ENCODE measurements around the gene KIAA1671. TPM values are rescaled to one million over a fixed set of nuclear protein-coding genes. Genes with fewer than 3 reads are reported as not detected.

KIAA1671 gene
- total RNA-seq, 1 donor from 2014 or later: 46.7 TPM

DNA sequence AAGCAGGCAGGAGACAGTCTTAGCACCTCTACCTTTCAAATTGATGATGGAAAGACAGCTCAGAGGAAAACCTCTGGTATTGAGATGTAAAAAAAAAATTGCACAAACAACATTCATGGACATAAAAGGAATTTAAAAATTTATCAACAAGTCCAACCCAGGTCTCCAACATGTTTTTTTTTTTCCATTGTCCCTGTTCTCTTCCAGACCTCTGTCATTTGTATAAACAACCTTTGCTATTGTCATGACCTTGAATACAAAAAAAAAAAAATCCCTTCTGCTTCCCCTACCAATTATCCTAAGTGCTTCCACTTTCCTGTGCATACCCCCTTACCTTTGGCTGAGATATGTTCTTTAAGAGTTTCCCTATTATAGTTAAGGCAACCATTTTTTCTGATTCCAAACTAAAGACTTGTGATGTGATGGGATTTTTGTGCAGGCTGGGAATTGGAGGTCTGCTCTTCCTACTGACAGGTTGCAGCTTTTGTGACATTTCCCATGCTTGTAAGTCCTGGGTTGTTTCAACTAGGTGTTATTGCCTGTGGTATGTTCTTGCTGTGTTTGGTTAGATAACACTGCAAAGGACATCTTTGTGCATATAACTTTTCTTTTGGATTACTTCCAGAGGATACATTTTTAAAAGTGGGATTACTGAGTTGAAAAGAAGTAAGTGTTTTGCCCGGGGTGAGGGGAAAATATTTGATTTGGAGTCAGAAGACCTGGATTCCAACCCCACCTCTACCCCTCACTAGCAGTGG is 67.1 kb downstream of the KIAA1671 start:
- no peaks in the 10 kb centered on the region for H3K27me3 ChIP-seq
- ATAC-seq (no peak), DNase-seq (no peak)
- no peaks in the 10 kb centered on the region for H3K4me1 ChIP-seq
- TF ChIP-seq, protein P1, sequence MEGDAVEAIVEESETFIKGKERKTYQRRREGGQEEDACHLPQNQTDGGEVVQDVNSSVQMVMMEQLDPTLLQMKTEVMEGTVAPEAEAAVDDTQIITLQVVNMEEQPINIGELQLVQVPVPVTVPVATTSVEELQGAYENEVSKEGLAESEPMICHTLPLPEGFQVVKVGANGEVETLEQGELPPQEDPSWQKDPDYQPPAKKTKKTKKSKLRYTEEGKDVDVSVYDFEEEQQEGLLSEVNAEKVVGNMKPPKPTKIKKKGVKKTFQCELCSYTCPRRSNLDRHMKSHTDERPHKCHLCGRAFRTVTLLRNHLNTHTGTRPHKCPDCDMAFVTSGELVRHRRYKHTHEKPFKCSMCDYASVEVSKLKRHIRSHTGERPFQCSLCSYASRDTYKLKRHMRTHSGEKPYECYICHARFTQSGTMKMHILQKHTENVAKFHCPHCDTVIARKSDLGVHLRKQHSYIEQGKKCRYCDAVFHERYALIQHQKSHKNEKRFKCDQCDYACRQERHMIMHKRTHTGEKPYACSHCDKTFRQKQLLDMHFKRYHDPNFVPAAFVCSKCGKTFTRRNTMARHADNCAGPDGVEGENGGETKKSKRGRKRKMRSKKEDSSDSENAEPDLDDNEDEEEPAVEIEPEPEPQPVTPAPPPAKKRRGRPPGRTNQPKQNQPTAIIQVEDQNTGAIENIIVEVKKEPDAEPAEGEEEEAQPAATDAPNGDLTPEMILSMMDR (IDR thresholded peaks at IDR 0.05): no peak
- no peak overlapping the region for H3K4me3 ChIP-seq
- H3K27ac ChIP-seq: no peak overlapping the region
- no peaks in the 10 kb centered on the region for H3K9me3 ChIP-seq
- intact Hi-C loops (cut with DNase I): no loop called here
- no peaks in the 10 kb centered on the region for H3K36me3 ChIP-seq

DNA sequence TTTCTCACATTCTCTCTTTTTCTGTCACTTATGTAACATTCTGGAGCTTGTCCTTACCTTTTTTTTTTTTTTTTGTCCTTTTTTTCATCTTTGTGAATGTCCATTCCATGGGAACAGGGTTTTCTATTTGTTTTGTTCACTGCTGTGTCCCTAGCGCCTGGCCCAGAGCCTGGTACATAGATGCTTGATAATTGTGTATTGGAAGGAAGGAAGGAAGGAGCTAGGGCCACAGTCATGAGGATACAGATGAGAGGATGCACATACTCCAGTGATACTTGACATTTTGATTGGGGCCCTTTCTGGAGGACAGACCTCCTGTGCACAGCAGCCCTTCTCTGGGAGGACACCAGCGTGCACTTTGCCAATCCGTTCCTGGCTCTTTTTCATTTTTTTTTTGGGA is 68.9 kb downstream of the KIAA1671 start:
- peak; percentile 19 for DNase-seq
- H3K27ac ChIP-seq: no peak overlapping the region
- H3K36me3 ChIP-seq: no peaks in the 10 kb centered on the region
- ATAC-seq: no peak
- TF ChIP-seq, protein P1 (IDR thresholded peaks at IDR 0.05): no peak
- H3K9me3 ChIP-seq: no peaks in the 10 kb centered on the region
- intact Hi-C loops (cut with DNase I): no loop called here
- no peak overlapping the region for H3K4me3 ChIP-seq
- no peaks in the 10 kb centered on the region for H3K4me1 ChIP-seq
- H3K27me3 ChIP-seq: no peaks in the 10 kb centered on the region

DNA sequence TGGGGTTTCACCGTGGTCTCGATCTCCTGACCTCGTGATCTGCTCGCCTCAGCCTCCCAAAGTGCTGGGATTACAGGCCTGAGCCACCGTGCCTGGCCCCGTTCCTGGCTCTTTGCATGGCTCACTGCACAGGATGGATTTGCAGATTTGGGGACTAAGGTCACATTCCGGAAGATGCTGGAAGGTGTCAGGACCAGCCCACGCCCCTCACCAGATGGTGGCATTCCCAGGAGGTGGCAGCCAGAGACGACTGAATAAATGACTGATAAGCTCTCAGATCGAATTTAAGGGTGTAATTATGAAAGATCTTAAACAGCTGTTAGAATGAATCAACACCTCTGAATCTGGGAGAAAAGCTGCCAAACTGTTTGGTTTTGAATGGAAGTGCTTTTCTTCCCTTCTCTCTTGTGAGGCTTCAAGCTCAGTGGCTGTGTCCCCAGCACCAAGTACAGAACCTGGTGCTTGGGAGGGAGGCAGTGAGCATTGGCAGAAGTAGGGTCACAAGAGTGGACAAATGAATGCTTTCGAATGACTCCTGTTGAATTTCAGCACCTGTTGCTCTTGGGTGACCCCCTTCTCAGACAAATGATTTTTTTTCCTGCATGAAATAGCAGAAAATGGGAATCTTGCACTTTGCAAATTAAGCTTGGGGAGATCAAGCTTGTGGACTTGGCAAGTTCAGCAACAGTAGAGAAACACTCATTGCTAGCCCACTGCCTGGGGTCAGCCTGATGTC is 69.6 kb downstream of the KIAA1671 start:
- Histone ChIP-seq H3K36me3 (no peaks in the 10 kb centered on the region), H3K4me3 (no peak overlapping the region), H3K9me3 (no peaks in the 10 kb centered on the region), H3K27me3 (no peaks in the 10 kb centered on the region), H3K4me1 (no peaks in the 10 kb centered on the region), H3K27ac (no peak overlapping the region)
- ATAC-seq: no peak
- peak; percentile 52 for DNase-seq
- intact Hi-C loops (cut with DNase I): no loop called here
- TF ChIP-seq, protein P1 (IDR thresholded peaks at IDR 0.05): no peak

DNA sequence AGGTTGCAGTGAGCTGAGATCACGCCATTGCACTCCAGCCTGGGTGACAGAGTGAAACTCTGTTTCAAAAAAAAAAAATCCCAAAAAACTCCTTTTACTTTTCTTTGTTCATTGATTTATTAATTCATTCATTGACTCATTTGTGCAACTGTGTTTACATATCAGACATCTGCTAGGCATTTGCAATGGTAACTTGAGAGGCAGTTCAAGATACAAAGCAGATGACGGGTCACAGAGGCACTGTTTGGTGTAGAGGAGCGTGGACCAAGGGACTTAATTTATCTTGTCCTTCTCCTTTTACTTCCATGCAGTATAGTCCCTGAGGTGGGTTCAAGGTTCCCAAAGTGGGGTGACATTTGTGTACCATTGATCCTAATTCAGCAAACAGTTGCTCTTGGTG is 71.4 kb downstream of the KIAA1671 start:
- intact Hi-C loops (cut with DNase I): no loop called here

DNA sequence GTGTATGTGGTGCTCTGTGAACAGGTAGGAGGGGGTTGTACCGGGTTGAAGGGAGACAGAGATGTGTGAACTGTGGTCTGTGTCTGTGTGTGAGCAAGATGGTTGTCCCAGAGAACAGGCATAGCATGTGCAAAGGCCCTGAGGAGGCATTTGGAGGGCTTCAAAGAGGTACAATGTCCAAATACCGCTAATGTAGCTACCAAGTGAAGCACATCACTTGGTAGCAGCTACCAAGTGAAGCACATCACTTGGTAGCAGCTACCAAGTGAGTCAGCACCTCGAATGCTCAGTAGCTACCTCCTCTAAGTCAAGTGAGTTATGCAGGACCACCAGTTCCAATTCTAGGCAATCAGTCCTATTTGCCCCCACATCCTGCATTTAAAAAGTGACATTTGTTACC is 72.4 kb downstream of the KIAA1671 start:
- no peaks in the 10 kb centered on the region for H3K9me3 ChIP-seq
- H3K27me3 ChIP-seq: no peaks in the 10 kb centered on the region
- peak overlapping the region; percentile 36 for H3K27ac ChIP-seq
- no peak for ATAC-seq
- no peak overlapping the region for H3K4me3 ChIP-seq
- H3K36me3 ChIP-seq: no peaks in the 10 kb centered on the region
- no peak for DNase-seq
- no peaks in the 10 kb centered on the region for H3K4me1 ChIP-seq
- TF ChIP-seq, protein P1 (IDR thresholded peaks at IDR 0.05): no peak
- intact Hi-C loops (cut with DNase I): no loop called here

More for the DNA sequence above, 71.4 kb downstream of the KIAA1671 start:
- Histone ChIP-seq H3K4me3 (no peak overlapping the region), H3K4me1 (no peaks in the 10 kb centered on the region), H3K27me3 (no peaks in the 10 kb centered on the region), H3K36me3 (no peaks in the 10 kb centered on the region), H3K9me3 (no peaks in the 10 kb centered on the region), H3K27ac (no peak overlapping the region)
- DNase-seq: no peak
- ATAC-seq: no peak
- TF ChIP-seq, protein P1 (IDR thresholded peaks at IDR 0.05): no peak
